Prostate gland (tissue), 2 donors: ENCODE results near the gene RBM22.

ENCODE experiments used
- CTCF ChIP-seq, 4 experiments: fragments of 200-600 bp in 2 of 4; fragments of 450-650 bp in 2 of 4; sonication (generic) in 2 of 4; IDR thresholded peaks; 1 replicate in 3 of 4; 2 replicates in 1 of 4; pipeline ENCODE4 v1.5.1; 2016 to 2019; ENCODE audit warnings: antibody characterized with exemption in 4 of 4, mild to moderate bottlenecking in 2 of 4, moderate library complexity in 2 of 4
- POLR2A ChIP-seq: fragments of 450-650 bp; IDR thresholded peaks from one replicate; pipeline ENCODE4 v1.6.1; 2016; ENCODE audit warnings: antibody characterized with exemption, mild to moderate bottlenecking

DNA sequence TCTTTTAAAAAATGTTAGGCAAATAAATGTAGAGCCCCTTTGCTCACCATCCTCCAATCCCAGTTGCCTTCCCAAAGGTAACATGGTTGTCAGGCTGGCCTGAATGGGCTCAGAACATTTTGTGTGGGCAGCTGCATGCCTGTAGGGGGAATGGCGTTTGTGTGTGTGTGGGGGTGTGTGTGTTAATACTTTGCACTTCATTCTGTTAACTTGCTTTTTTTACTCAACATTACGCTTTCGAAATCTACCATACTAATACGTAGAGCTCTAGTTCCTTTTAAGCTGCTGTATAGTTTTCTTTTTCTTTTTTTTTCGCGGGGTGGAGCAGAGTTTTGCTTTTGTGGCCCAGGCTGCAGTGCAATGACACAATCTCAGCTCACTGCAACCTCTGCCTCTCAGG lies 25.8 kb downstream of the RBM22 start:
- TF ChIP-seq POLR2A, result no peak
- no peak for TF ChIP-seq CTCF (IDR thresholded peaks at IDR 0.05)
